Prostate gland (tissue), 2 donors: Measurements from ENCODE around the gene MEF2A.

Experiments
- POLR2A ChIP-seq: fragments of 450-650 bp; IDR thresholded peaks from one replicate; pipeline ENCODE4 v1.6.1; 2016; ENCODE audit warnings: antibody characterized with exemption, mild to moderate bottlenecking
- TF ChIP-seq, protein P1 (sequence below), 4 experiments: fragments of 200-600 bp in 2 of 4; fragments of 450-650 bp in 2 of 4; sonication (generic) in 2 of 4; IDR thresholded peaks; 1 replicate in 3 of 4; 2 replicates in 1 of 4; pipeline ENCODE4 v1.5.1; 2016 to 2019; ENCODE audit warnings: antibody characterized with exemption in 4 of 4, mild to moderate bottlenecking in 2 of 4, moderate library complexity in 2 of 4

DNA sequence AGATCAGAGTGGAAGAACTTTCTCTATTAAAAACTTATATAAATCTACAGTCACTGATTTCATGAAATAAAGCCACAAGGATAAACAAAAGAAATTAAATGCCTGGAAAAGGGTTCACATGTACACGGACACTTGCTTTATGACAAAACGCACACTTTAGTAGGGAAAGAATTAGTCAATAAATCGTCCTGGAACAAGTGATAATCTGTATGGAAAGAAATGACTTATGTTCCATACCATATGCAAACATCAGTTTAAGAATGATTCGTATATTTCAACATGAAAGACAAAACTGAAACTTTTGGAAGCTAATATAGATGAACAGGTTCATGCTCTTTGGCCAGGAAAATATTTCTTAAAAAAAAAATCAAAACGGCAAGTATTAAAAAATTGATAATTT, 40.2 kb downstream of the MEF2A start:
- TF ChIP-seq, protein P1, sequence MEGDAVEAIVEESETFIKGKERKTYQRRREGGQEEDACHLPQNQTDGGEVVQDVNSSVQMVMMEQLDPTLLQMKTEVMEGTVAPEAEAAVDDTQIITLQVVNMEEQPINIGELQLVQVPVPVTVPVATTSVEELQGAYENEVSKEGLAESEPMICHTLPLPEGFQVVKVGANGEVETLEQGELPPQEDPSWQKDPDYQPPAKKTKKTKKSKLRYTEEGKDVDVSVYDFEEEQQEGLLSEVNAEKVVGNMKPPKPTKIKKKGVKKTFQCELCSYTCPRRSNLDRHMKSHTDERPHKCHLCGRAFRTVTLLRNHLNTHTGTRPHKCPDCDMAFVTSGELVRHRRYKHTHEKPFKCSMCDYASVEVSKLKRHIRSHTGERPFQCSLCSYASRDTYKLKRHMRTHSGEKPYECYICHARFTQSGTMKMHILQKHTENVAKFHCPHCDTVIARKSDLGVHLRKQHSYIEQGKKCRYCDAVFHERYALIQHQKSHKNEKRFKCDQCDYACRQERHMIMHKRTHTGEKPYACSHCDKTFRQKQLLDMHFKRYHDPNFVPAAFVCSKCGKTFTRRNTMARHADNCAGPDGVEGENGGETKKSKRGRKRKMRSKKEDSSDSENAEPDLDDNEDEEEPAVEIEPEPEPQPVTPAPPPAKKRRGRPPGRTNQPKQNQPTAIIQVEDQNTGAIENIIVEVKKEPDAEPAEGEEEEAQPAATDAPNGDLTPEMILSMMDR (IDR thresholded peaks at IDR 0.05) = no peak
- no peak for TF ChIP-seq POLR2A
